Adrenal gland (tissue), 5 donors: ENCODE results near the gene AP1S3.

Experiments
- CTCF ChIP-seq, 6 experiments: fragments of 450-650 bp in 4 of 6; fragments of 200-600 bp in 2 of 6; sonication (generic) in 1 of 6; IDR thresholded peaks; 1 replicate in 5 of 6; 2 replicates in 1 of 6; pipeline versions ENCODE4 v1.5.1 to v1.8.0; 2016 to 2021; ENCODE audit warnings: antibody characterized with exemption in 6 of 6, mild to moderate bottlenecking in 2 of 6, moderate library complexity in 1 of 6
- POLR2A ChIP-seq, 2 donors: fragments of 450-650 bp; IDR thresholded peaks; one replicate each; pipeline ENCODE4 v1.6.1; 2017; ENCODE audit warnings: antibody characterized with exemption in 2 of 2, mild to moderate bottlenecking in 2 of 2, moderate library complexity in 1 of 2
- donor health status: DM: no; HTN: no; CAD: no.

DNA sequence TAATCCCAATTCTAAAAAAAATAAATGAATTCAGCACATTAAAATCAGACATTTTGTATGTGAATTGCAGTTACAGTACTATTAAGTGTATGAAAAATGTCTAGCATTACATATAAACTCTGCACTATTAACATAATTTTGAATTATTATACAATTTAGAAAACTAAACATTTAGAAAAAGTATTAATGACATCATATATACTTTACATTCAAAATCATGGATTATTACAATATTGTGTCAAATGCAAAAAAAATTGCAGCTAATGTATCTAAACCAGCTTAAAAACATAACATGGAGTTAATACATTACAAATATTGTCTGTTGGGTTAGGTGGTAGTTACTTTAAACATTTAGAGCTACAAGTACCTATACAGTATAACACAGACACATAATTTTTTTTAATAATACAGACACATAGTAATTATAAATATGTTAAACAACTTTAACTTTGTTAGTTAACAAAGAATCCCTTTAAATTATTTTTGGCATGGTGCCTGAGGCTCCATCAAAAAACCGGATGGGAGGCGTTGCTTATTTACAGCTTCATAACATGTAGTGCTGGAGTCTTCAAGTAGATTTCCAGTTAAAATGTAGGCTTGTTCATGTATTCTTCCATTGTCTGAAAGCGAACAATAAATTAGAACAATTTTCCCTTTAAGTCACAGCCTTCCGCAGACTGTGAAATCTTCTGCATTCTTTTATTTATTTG is 79.1 kb downstream of the AP1S3 start:
- TF ChIP-seq CTCF (IDR thresholded peaks at IDR 0.05) (no peak), POLR2A (IDR thresholded peaks at IDR 0.05) (no peak)
